HG03571 (cell line): ENCODE data around the gene TMEM131.
"Not testable (repeated sequence)": the region's sequence is repeated elsewhere in the genome, so short reads cannot be mapped to it uniquely, and the experiment has no call there.

Experiments
- ATAC-seq: cut with Tn5 transposase; IDR thresholded peaks from one replicate; pipeline ENCODE4 v1.9.1; 2021; ENCODE audit not compliant: unreplicated experiment

The TMEM131 gene

GRCh38 chr2:97871096-97871780, 124.5 kb downstream of the TMEM131 start:
- no peak for ATAC-seq

GRCh38 chr2:97870396-97870843, 125.3 kb downstream of the TMEM131 start:
- ATAC-seq, result peak; percentile 99

GRCh38 chr2:97869722-97870346, 125.9 kb downstream of the TMEM131 start:
- ATAC-seq, result no peak

- no peak for ATAC-seq
These were observed 126.6 kb downstream of the TMEM131 start for GRCh38 chr2:97868986-97869721.

- no peak for ATAC-seq
These were observed 131.9 kb downstream of the TMEM131 start for GRCh38 chr2:97863829-97864228.

- no peak for ATAC-seq
These were observed 134.6 kb downstream of the TMEM131 start for GRCh38 chr2:97861177-97861576.

- no peak for ATAC-seq
These were observed 137.3 kb downstream of the TMEM131 start for GRCh38 chr2:97858442-97858841.

- no peak for ATAC-seq
These were observed 138.2 kb downstream of the TMEM131 start for GRCh38 chr2:97857553-97857952.

GRCh38 chr2:97853057-97853456, 142.7 kb downstream of the TMEM131 start:
- not testable (repeated sequence) for ATAC-seq

GRCh38 chr2:97851172-97851571, 144.6 kb downstream of the TMEM131 start:
- no peak for ATAC-seq

- ATAC-seq, result no peak
These were observed 145.7 kb downstream of the TMEM131 start for GRCh38 chr2:97849881-97850528.

GRCh38 chr2:97848306-97848705, 147.4 kb downstream of the TMEM131 start:
- ATAC-seq, result no peak

- not testable (repeated sequence) for ATAC-seq
These were observed 149.0 kb downstream of the TMEM131 start for GRCh38 chr2:97846716-97847115.

- no peak for ATAC-seq
These were observed 149.9 kb downstream of the TMEM131 start for GRCh38 chr2:97845818-97846217.

GRCh38 chr2:97845133-97845532, 150.6 kb downstream of the TMEM131 start:
- ATAC-seq, result no peak

- no peak for ATAC-seq
These were observed 151.4 kb downstream of the TMEM131 start for GRCh38 chr2:97844311-97844859.

- no peak for ATAC-seq
These were observed 155.6 kb downstream of the TMEM131 start for GRCh38 chr2:97840198-97840597.

- ATAC-seq, result no peak
These were observed 161.1 kb downstream of the TMEM131 start for GRCh38 chr2:97834610-97835009.

- ATAC-seq, result no peak
These were observed 164.6 kb downstream of the TMEM131 start for GRCh38 chr2:97831121-97831520.

GRCh38 chr2:97829255-97829654, 166.5 kb downstream of the TMEM131 start:
- not testable (repeated sequence) for ATAC-seq

- not testable (repeated sequence) for ATAC-seq
These were observed 168.7 kb downstream of the TMEM131 start for GRCh38 chr2:97827013-97827412.
